SK-MEL-5 (cell line): ENCODE measurements around the gene KRTAP9-1. TPM values are rescaled to one million over a fixed set of nuclear protein-coding genes. Genes with fewer than 3 reads are reported as not detected.
"Not testable (repeated sequence)": the region's sequence is repeated elsewhere in the genome, so short reads cannot be mapped to it uniquely, and the experiment has no call there.

Experiments
- DNase-seq: peaks from one replicate; pipeline ENCODE4 v3.0.0-alpha.2; 2016; ENCODE audit warnings: low read depth, low spot score
- in situ Hi-C: cut with HindIII; loops from 2 replicates; pipeline ENCODE4 v1.10.0; 2016; ENCODE audit warnings: low sequenced_read_pairs, high pct_unique_total_duplicates, low pct_unique_long_range_greater_than_20kb
- total RNA-seq: library from RNA; depleted of rRNA; stranded (reverse); fragments of >200 nt; shearing (Covaris generic); gene quantifications from 2 replicates; pipeline ENCODE4 v1.2.3, GENCODE V29; 2014

KRTAP9-1 gene
- total RNA-seq, 1 experiment from 2014 or later, result not detected

- in situ Hi-C loops, result no loop called here
- no peak for DNase-seq
These were observed 12.8 kb upstream of the KRTAP9-1 start for GRCh38 chr17:41176744-41177387.

GRCh38 chr17:41177727-41178271 is 11.9 kb upstream of the KRTAP9-1 start, which contains the start of gene KRTAP4-2:
Gene KRTAP4-2, minus strand, starts transcription at chr17:41178221. Its CDS starts 57 bp downstream, at chr17:41178164.
- DNase-seq, result no peak
- in situ Hi-C loops, result no loop called here

DNA sequence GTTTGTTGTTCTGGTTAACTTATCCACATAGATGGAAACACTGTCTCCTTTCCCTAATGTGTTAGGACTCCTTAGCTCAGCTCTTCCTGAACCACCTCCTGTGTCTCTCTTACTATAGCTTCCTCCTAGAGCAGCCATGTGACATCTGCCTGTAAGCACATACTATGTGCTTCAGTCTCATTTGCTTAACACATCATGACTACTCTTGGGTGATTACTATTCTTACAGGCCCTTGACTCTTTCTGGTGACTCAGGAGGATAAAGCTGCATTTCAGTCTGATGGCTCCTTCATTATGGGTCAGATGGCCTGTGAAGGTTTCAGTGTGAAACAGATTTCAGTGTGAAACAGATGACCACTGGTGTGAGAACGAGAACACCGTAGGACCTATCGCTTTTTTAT is 11.3 kb upstream of the KRTAP9-1 start:
- DNase-seq, result no peak
- in situ Hi-C loops, result no loop called here

DNA sequence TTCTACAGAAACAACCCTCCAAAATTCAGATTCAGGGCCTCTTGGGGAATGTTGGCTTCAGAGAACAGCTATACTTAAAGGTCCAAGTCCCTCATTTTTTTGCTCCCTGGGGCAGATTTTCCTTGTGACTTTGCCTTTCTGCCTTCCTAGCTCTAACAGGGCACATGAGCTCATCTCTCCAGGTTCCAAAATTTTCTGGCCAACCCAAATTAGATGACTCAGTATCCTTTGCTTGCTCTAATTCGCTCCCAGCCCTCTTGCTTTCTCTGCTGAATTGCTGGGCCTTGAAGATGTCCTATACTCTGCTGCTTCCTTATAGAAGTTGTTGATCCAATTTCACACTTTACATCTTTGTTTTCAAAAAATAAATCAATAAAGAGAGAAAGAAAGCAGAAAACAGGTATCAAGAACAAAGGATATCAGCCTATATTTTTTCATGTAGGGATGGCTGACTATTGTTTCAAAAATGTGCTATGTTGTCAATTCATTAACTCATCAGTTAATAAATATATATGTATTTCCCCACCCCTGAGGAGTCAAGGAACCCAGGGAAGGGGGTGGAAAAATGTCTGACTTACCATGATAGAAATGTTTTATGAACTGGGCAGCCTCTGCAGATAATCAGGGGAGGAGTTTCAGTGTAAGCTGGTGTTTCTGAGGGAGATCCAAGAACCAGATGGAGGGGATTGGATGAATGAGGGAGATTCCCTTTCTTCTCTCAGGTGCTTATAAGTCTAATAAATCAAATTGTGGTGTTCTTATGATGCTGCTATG is 10.7 kb upstream of the KRTAP9-1 start:
- DNase-seq, result no peak
- in situ Hi-C loops, result no loop called here

DNA sequence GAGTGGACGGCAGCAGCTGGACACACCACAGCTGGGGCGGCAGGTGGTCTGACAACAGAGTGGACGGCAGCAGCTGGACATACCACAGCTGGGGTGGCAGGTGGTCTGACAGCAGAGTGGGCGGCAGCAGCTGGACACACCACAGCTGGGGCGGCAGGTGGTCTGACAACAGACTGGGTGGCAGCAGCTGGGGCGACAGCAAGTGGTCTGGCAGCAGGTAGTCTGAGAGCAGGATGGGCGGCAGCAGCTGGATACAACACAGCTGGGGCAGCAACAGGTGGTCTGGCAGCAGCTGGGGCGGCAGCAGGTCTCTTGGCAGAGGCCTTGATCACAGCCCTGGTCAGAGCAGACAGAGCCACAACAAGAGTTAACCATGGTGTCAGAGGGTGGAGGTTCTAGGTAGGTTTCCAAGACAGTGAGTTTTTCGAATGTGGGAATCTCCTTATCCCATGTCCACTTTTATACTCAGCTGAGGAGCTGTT is 5.2 kb upstream of the KRTAP9-1 start, which contains the start of gene KRTAP4-1:
TSS of gene KRTAP4-1 (minus strand) at position 432 of the 482 bp plus-strand sequence. CDS start at position 375, 57 bp downstream.
- in situ Hi-C loops, result no loop called here
- DNase-seq, result no peak

DNA sequence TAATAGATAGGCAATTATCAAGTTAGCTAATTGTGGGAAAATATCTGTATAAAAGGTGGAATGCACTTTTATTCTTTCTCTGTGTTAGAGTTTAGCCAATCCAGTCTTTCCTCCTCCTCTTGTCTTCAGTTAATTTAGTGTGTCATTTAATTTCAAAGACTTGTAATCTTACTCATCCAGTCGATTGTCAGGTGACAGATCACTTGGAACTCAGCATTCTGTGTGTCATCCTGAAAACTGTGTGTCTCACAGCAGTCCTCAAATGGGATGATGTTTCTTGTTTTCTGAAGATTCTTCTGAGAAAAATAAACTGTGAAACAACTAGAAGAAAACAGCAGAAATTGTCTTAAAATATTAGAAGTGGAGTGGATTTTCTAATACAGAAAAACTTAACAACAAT is 4.7 kb upstream of the KRTAP9-1 start:
- in situ Hi-C loops, result no loop called here
- no peak for DNase-seq

- in situ Hi-C loops, result no loop called here
- DNase-seq, result no peak
These were observed 2.8 kb upstream of the KRTAP9-1 start for GRCh38 chr17:41186872-41187271.

- in situ Hi-C loops, result no loop called here
- DNase-seq, result no peak
These were observed 641 bp downstream of the KRTAP9-1 start for GRCh38 chr17:41190328-41190727.

DNA sequence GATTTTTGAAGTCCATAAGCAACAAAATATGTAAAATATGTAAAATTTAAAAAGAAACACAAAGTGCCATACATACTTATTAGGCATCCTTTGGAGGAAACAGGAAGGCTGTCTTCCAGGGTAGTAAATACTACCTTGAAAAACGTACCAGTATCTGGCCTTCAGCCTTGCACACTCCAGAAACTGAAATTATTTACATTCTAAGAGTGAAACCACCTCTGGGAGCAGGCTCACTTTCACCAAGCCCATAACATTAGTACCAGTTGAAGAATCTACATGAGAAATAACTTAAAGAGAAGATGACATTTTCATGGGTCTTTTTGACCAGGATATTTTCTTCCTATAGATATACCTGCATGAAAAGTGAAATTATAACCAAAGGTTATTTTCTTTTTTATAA is 6.4 kb downstream of the KRTAP9-1 start:
- DNase-seq, result no peak
- in situ Hi-C loops, result no loop called here

DNA sequence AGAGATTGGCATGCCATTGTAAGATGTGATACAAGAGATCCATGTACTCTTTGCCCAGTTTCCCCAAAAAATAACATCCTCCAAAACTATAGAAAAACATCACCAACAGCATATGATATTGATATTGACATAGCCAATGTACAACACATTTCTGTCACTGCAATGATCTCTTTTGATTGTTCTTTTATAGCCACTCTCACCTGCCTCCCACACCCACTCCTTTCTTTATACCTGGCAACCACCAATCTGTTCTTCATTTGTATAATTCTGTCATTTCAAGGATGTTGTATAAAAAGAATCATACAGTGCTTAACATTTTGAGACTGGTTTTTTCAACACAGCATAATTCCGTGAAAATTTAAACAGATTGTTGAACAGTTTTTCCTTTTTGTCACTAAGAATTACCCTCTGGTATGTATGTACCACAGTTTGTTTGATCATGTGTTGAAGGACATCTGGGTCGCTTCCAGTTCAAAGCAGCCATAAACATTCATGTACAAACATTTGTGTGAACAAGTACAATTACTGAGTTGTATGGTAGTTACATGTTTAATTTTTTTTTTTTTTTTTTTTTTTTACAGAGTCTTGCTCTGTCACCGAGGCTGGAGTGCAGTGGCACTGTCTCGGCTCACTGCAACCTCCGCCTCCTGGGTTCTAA is 9.9 kb downstream of the KRTAP9-1 start:
- in situ Hi-C loops, result no loop called here
- no peak for DNase-seq

GRCh38 chr17:41211845-41212466 is 22.3 kb downstream of the KRTAP9-1 start:
- DNase-seq, result no peak
- in situ Hi-C loops, result no loop called here

GRCh38 chr17:41212524-41213169 is 23.0 kb downstream of the KRTAP9-1 start:
- in situ Hi-C loops, result no loop called here
- no peak for DNase-seq

GRCh38 chr17:41215681-41216080 is 26.0 kb downstream of the KRTAP9-1 start:
- in situ Hi-C loops, result no loop called here
- no peak for DNase-seq

- in situ Hi-C loops, result no loop called here
- DNase-seq, result no peak
These were observed 34.1 kb downstream of the KRTAP9-1 start for GRCh38 chr17:41223821-41224220.

DNA sequence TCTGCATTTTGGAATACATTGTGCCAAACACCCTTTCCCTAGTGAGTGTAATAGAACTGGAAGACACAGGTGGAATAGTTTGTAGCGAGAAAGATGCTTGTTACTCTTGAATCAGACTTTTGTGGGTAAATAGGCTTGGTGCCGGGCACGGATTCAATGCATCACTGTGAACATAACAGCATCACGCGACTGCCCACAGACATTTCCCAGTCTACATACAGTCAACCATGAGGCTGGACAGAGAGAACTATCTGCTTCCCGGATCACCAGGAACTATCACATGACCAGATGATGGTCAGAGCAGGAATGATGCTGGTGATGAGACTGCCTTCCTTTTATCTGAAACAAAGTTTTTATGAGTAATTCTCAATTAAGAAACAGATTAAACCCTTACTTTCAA is 36.4 kb downstream of the KRTAP9-1 start:
- in situ Hi-C loops, result no loop called here
- DNase-seq, result peak; percentile 55

DNA sequence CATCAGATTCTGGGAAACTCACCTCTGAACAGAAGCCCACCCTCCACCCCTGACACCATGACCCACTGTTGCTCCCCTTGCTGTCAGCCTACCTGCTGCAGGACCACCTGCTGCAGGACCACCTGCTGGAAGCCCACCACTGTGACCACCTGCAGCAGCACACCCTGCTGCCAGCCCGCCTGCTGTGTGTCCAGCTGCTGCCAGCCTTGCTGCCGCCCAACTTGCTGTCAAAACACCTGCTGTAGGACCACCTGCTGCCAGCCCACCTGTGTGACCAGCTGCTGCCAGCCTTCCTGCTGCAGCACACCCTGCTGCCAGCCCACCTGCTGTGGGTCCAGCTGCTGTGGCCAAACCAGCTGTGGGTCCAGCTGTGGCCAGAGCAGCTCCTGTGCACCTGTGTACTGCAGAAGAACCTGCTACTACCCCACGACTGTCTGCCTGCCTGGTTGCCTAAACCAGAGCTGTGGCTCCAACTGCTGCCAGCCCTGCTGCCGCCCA is 37.0 kb downstream of the KRTAP9-1 start, which contains the start of gene KRTAP9-2:
TSS of gene KRTAP9-2 (plus strand) at position 51 of the 498 bp plus-strand sequence. CDS start at position 58, 7 bp downstream.
- DNase-seq, in situ Hi-C loops: not testable (repeated sequence)

DNA sequence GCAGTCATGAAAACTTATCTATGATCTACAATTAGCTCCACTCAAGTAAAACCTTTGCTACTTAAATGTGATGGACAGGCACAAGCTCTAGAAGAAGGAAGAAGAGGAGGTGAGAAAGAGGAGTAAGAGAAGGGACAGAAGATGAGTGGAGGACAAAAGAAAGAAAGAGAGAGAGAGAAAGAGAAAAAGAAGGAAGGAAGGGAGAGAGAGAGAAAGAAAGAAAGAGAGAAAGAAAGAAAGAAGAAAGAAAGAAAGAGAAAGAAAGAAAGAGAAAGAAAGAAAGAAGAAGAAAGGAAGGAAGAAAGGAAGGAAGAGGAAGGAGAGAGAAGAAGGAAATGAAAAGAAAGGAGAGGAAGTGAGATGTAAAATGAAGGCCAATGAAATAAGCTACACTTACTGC is 40.4 kb downstream of the KRTAP9-1 start:
- DNase-seq, result no peak
- in situ Hi-C loops, result no loop called here
